ENCODE data around the gene OR9Q1.
"Not testable (repeated sequence)": the region's sequence is repeated elsewhere in the genome, so short reads cannot be mapped to it uniquely, and the experiment has no call there.

The OR9Q1 gene

DNA sequence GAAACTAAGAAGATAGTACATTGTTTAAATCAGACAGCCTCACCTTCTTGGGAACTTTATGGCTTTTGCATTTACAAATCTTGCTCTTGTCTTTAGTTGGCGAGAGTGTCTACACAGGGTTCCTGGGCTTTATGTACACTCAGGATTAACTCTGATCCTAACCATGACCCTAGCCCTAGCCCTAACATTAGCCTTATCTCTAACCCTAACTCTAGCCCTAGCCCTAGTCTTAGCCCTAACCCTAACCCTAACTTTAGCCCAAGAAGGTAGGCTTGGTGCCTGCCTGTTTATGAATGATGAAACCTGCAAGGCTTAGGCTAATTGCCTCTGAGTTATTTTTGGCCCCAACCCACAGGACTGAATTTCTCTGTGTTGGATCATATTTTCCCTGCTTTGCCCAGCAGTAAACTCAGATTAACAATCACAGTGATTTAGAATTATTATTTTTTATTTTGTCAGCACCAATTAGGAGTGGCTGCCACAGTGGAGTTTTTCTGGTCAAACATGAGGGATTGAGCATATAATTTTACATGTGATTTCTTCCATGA is 44.1 kb upstream of the OR9Q1 start:
- Histone ChIP-seq H3K27ac (no peak overlapping the region), H3K9me3 (no peaks in the 10 kb centered on the region), H3K27me3 (no peaks in the 10 kb centered on the region), H3K4me1 (peaks cover 0 to 15% (median 0%) of the 10 kb centered on the region in 4 donors), H3K36me3 (no peaks in the 10 kb centered on the region), H3K4me3 (no peak overlapping the region)
- TF ChIP-seq, protein P1, sequence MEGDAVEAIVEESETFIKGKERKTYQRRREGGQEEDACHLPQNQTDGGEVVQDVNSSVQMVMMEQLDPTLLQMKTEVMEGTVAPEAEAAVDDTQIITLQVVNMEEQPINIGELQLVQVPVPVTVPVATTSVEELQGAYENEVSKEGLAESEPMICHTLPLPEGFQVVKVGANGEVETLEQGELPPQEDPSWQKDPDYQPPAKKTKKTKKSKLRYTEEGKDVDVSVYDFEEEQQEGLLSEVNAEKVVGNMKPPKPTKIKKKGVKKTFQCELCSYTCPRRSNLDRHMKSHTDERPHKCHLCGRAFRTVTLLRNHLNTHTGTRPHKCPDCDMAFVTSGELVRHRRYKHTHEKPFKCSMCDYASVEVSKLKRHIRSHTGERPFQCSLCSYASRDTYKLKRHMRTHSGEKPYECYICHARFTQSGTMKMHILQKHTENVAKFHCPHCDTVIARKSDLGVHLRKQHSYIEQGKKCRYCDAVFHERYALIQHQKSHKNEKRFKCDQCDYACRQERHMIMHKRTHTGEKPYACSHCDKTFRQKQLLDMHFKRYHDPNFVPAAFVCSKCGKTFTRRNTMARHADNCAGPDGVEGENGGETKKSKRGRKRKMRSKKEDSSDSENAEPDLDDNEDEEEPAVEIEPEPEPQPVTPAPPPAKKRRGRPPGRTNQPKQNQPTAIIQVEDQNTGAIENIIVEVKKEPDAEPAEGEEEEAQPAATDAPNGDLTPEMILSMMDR (IDR thresholded peaks at IDR 0.05): no peak
- intact Hi-C loops (cut with DNase I; ENCODE audit: low total_unique reads): no loop called here
- DNase-seq: no peak

DNA sequence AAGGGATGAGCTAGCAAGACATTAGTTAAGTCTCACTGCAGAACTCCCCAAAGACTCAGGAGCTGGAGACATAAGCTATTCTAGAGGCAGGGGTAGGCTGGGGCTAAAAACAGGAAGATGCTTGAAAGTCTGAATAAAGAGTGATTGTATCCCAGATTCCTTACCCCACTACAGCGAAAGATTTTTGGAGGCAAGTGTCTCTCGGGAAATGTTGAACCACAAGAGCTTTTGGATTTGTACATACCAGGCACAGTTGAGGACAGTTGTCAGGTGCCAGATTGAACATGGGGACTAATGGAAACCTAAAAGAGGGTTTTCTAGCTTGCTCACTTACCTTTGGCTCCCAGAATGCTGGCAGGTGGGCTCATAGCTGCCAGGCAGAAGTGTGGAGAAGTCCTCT is 43.5 kb upstream of the OR9Q1 start:
- TF ChIP-seq, protein P1 (IDR thresholded peaks at IDR 0.05): no peak
- intact Hi-C loops (cut with DNase I; ENCODE audit: low total_unique reads): no loop called here
- H3K27ac ChIP-seq: no peak overlapping the region

DNA sequence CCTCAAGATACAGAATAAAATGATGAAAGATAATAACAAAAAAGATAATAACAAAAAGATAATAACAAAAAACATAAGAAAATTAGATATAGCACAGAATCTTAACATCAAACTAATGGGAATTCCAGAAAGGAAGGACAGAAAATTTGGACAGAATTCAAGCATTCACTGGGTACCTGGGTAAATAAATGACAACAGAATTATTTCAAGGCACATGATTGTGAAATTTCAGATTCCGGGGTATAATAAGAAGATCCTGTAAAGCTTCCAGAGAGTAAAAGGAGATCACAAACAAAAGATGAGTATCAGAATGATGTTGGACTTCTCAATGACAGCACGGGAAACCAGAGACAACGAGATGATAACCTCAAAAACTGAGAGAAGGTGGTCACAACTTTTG is 42.1 kb upstream of the OR9Q1 start:
- Histone ChIP-seq H3K27ac (no peak overlapping the region), H3K27me3 (no peaks in the 10 kb centered on the region), H3K4me3 (no peak overlapping the region), H3K9me3 (no peaks in the 10 kb centered on the region), H3K4me1 (peaks cover 0 to 15% (median 0%) of the 10 kb centered on the region in 4 donors), H3K36me3 (no peaks in the 10 kb centered on the region)
- intact Hi-C loops (cut with DNase I; ENCODE audit: low total_unique reads): no loop called here
- no peak for DNase-seq
- TF ChIP-seq, protein P1 (IDR thresholded peaks at IDR 0.05): no peak

More for the DNA sequence above, 43.5 kb upstream of the OR9Q1 start:
- Histone ChIP-seq H3K27me3 (no peaks in the 10 kb centered on the region), H3K36me3 (no peaks in the 10 kb centered on the region), H3K4me3 (no peak overlapping the region), H3K9me3 (no peaks in the 10 kb centered on the region), H3K4me1 (peaks cover 0 to 15% (median 0%) of the 10 kb centered on the region in 4 donors)
- DNase-seq: no peak

DNA sequence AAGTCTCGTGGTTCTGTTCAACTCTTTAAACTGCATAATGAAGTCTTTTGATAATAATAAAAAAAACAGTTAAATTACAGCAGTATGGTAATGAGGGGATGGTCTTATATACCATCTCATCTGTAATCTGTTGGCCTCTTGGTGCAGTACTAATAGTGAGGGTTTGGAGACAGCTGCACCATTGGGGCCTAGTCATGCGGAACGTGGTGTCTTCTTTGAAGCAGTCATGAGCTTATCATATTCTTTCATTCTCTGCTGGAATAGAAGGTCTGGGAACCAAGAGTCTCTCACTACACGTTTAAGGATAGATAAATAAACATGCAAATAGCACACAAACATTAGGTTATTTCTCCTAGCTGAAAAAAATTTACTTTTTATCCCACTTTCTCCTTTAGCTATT is 40.9 kb upstream of the OR9Q1 start:
- no peak for DNase-seq
- Histone ChIP-seq H3K4me3 (no peak overlapping the region), H3K36me3 (no peaks in the 10 kb centered on the region), H3K4me1 (peaks cover 0 to 15% (median 0%) of the 10 kb centered on the region in 4 donors), H3K27me3 (no peaks in the 10 kb centered on the region), H3K9me3 (no peaks in the 10 kb centered on the region), H3K27ac (no peak overlapping the region)
- TF ChIP-seq, protein P1 (IDR thresholded peaks at IDR 0.05): no peak
- intact Hi-C loops (cut with DNase I; ENCODE audit: low total_unique reads): no loop called here

DNA sequence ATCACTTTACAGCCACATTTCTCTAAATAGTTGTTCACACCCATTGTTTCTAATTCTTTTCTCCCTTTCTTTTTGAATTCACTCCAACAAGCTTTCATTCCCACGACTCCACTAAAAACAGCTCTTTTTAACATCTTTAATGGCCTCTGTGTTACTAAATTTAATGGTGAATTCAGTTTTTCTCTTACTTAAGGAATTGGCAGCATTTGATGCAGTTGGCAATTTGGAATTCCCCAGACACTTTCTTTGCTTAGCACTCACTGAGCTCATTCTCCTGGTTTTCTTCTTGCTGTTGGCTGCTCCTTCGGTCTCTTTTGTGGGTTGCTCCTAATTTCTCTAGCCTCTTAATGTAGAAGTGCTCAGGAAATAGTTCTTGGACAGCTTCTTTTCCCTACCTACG is 40.5 kb upstream of the OR9Q1 start:
- DNase-seq: no peak
- no peak overlapping the region for H3K27ac ChIP-seq
- intact Hi-C loops (cut with DNase I; ENCODE audit: low total_unique reads): no loop called here
- no peaks in the 10 kb centered on the region for H3K9me3 ChIP-seq
- peaks cover 0 to 15% (median 0%) of the 10 kb centered on the region in 4 donors for H3K4me1 ChIP-seq
- H3K36me3 ChIP-seq: no peaks in the 10 kb centered on the region
- TF ChIP-seq, protein P1 (IDR thresholded peaks at IDR 0.05): no peak
- no peak overlapping the region for H3K4me3 ChIP-seq
- no peaks in the 10 kb centered on the region for H3K27me3 ChIP-seq

DNA sequence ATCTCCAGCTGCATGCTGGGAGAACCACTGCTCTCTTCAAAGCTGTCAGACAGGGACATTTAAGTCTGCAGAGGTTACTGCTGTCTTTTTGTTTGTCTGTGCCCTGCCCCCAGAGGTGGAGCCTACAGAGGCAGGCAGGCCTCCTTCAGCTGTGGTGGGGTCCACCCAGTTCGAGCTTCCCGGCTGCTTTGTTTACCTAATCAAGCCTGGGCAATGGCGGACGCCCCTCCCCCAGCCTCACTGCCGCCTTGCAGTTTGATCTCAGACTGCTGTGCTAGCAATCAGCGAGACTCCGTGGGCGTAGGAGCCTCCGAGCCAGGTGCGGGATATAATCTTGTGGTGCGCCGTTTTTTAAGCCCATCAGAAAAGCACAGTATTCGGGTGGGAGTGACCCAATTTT is 24.2 kb upstream of the OR9Q1 start:
- H3K9me3 ChIP-seq; intact Hi-C loops (cut with DNase I; ENCODE audit: low total_unique reads): not testable (repeated sequence)

DNA sequence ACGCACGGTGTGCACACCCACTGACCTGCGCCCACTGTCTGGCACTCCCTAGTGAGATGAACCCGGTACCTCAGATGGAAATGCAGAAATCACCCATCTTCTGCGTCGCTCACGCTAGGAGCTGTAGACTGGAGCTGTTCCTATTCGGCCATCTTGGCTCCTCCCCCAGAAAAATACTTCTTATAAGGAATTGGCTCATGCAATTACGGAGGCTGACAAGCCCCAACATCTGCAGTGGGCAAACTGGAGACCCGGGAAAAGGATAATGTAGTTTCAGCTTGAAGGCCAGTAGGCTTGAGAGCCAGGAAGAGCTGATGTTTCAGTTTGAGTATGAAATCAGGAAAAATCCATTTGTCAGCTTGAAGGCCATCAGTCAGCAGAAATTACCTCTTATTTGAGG is 23.7 kb upstream of the OR9Q1 start:
- H3K27ac ChIP-seq; DNase-seq; intact Hi-C loops (cut with DNase I; ENCODE audit: low total_unique reads); H3K36me3 ChIP-seq; H3K4me1 ChIP-seq; H3K9me3 ChIP-seq; H3K4me3 ChIP-seq; H3K27me3 ChIP-seq: not testable (repeated sequence)

More for the DNA sequence above, 24.2 kb upstream of the OR9Q1 start:
- not testable (repeated sequence) for H3K27me3 ChIP-seq, H3K4me1 ChIP-seq, H3K36me3 ChIP-seq, DNase-seq, H3K27ac ChIP-seq, H3K4me3 ChIP-seq

All from tibial artery (tissue), 4 donors.